ENCODE results near the gene MGAT5. TPM values are rescaled to one million over a fixed set of nuclear protein-coding genes. Genes with fewer than 3 reads are reported as not detected.
A peak's percentile ranks its signal among the peaks of the same experiment; 100 is the strongest.

Gene MGAT5
- total RNA-seq, 2 donors from 2014 or later: 61.7 to 63.2 TPM

DNA sequence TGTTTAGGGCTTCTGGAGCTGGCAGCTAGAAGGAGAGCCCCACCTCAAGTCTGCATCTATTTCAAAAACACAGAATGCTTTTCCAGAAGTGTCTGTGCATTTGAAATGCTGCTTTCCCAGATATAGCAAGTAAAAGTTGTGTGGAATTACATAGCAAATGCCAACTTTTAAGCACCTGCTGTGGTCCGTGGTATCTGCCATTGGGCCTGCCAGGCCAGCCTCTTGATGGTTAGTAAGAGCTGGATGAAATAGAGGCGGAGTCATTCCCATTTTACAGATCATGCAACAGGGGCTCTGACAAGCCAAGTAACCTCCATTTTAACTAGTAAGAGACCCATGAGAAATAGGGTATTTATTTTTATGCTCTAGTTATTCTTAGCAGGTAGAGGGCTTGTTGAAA, 61.6 kb downstream of the MGAT5 start:
- no peaks in the 10 kb centered on the region for H3K9me3 ChIP-seq
- no peak overlapping the region for H3K9ac ChIP-seq (ENCODE audit: low read depth in 2 of 2, low read length in 2 of 2)
- no peak overlapping the region for H3K27ac ChIP-seq
- no peaks in the 10 kb centered on the region for H3K27me3 ChIP-seq
- H3K36me3 ChIP-seq: no peaks in the 10 kb centered on the region
- no peak for DNase-seq
- no peaks in the 10 kb centered on the region for H3K4me1 ChIP-seq
- H3K4me3 ChIP-seq: no peak overlapping the region
- intact Hi-C loops (cut with DNase I): no loop called here
- TF ChIP-seq CTCF (IDR thresholded peaks at IDR 0.05): no peak

GRCh38 chr2:134319596-134320254, 65.9 kb downstream of the MGAT5 start:
- no peak for DNase-seq
- intact Hi-C loops (cut with DNase I): no loop called here
- H3K27ac ChIP-seq: no peak overlapping the region

DNA sequence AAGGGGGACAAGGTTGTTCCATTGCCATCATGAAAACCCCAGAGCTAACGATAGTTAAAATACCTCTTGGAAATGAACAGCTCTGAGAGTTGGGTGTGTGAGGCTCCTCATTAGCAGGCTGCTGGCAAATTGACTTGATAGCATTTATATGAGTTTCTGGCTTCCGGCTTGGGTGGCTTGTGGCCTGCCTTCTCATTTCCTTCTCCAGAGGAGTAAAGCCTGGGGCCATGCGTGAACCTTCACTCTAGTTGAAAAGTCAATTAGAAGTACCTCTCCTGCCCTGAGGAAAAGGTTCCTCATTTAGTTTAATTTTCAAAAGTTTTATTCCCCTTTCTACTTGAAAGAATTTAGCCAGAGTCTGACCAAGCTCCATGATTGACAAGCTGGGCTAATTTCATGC, 67.1 kb downstream of the MGAT5 start:
- H3K4me3 ChIP-seq: no peak overlapping the region
- H3K27me3 ChIP-seq: no peaks in the 10 kb centered on the region
- H3K9ac ChIP-seq (ENCODE audit: low read depth in 2 of 2, low read length in 2 of 2): no peak overlapping the region
- H3K4me1 ChIP-seq: no peaks in the 10 kb centered on the region
- intact Hi-C loops (cut with DNase I): no loop called here
- no peaks in the 10 kb centered on the region for H3K36me3 ChIP-seq
- peak; percentile 25 for DNase-seq
- H3K9me3 ChIP-seq: no peaks in the 10 kb centered on the region
- TF ChIP-seq CTCF (IDR thresholded peaks at IDR 0.05): no peak
- no peak overlapping the region for H3K27ac ChIP-seq

More at GRCh38 chr2:134319596-134320254, 65.9 kb downstream of the MGAT5 start:
- no peak overlapping the region for H3K9ac ChIP-seq (ENCODE audit: low read depth in 2 of 2, low read length in 2 of 2)
- H3K36me3 ChIP-seq: no peaks in the 10 kb centered on the region
- no peak overlapping the region for H3K4me3 ChIP-seq
- no peaks in the 10 kb centered on the region for H3K27me3 ChIP-seq
- no peak for TF ChIP-seq CTCF (IDR thresholded peaks at IDR 0.05)
- no peaks in the 10 kb centered on the region for H3K9me3 ChIP-seq
- no peaks in the 10 kb centered on the region for H3K4me1 ChIP-seq

GRCh38 chr2:134323777-134324176, 69.9 kb downstream of the MGAT5 start:
- DNase-seq: no peak
- intact Hi-C loops (cut with DNase I): no loop called here
- no peaks in the 10 kb centered on the region for H3K27me3 ChIP-seq
- no peaks in the 10 kb centered on the region for H3K4me1 ChIP-seq
- no peaks in the 10 kb centered on the region for H3K36me3 ChIP-seq
- H3K9ac ChIP-seq (ENCODE audit: low read depth in 2 of 2, low read length in 2 of 2): no peak overlapping the region
- TF ChIP-seq CTCF (IDR thresholded peaks at IDR 0.05): no peak
- H3K9me3 ChIP-seq: no peaks in the 10 kb centered on the region
- no peak overlapping the region for H3K27ac ChIP-seq
- H3K4me3 ChIP-seq: no peak overlapping the region

GRCh38 chr2:134324430-134324829, 70.6 kb downstream of the MGAT5 start:
- Histone ChIP-seq H3K27ac (no peak overlapping the region), H3K4me1 (no peaks in the 10 kb centered on the region), H3K9me3 (no peaks in the 10 kb centered on the region), H3K4me3 (no peak overlapping the region), H3K36me3 (no peaks in the 10 kb centered on the region), H3K27me3 (no peaks in the 10 kb centered on the region), H3K9ac (ENCODE audit: low read depth in 2 of 2, low read length in 2 of 2) (no peak overlapping the region)
- intact Hi-C loops (cut with DNase I): no loop called here
- no peak for DNase-seq
- TF ChIP-seq CTCF (IDR thresholded peaks at IDR 0.05): no peak
